Measurements from ENCODE around the gene EPB41L2. TPM values are rescaled to one million over a fixed set of nuclear protein-coding genes. Genes with fewer than 3 reads are reported as not detected.
"Not testable (repeated sequence)": the region's sequence is repeated elsewhere in the genome, so short reads cannot be mapped to it uniquely, and the experiment has no call there.

Gene EPB41L2
- polyA plus RNA-seq (2013, experiment 1 of 2; ENCODE audit: insufficient read length): 64.1 TPM
- 66.8 TPM for polyA plus RNA-seq (2013, experiment 2 of 2; ENCODE audit: insufficient read length)

GRCh38 chr6:131063028-131063763, at the start of gene EPB41L2:
Gene EPB41L2 (minus strand): TSS chr6:131063245. CDS start chr6:130956485, 106,760 bp downstream.
- DNase-seq: peak; percentile 93

GRCh38 chr6:131112249-131112648, 49.2 kb upstream of the EPB41L2 start:
- no peak for DNase-seq

- peak; percentile 55 for DNase-seq
These were observed 44.1 kb upstream of the EPB41L2 start for GRCh38 chr6:131107151-131107550.

GRCh38 chr6:131103901-131104300, 40.9 kb upstream of the EPB41L2 start:
- DNase-seq: no peak

- peak; percentile 82 for DNase-seq
These were observed 40.3 kb upstream of the EPB41L2 start for GRCh38 chr6:131103296-131103695.

GRCh38 chr6:131101911-131102680, 39.1 kb upstream of the EPB41L2 start:
- no peak for DNase-seq

GRCh38 chr6:131096786-131097185, 33.7 kb upstream of the EPB41L2 start:
- no peak for DNase-seq

GRCh38 chr6:131093334-131093733, 30.3 kb upstream of the EPB41L2 start:
- DNase-seq: no peak

GRCh38 chr6:131091944-131092343, 28.9 kb upstream of the EPB41L2 start:
- not testable (repeated sequence) for DNase-seq

- not testable (repeated sequence) for DNase-seq
These were observed 27.3 kb upstream of the EPB41L2 start for GRCh38 chr6:131090339-131090738.

- DNase-seq: no peak
These were observed 21.9 kb upstream of the EPB41L2 start for GRCh38 chr6:131084982-131085381.

GRCh38 chr6:131083687-131084086, 20.6 kb upstream of the EPB41L2 start:
- no peak for DNase-seq

- DNase-seq: no peak
These were observed 19.3 kb upstream of the EPB41L2 start for GRCh38 chr6:131082335-131082734.

- no peak for DNase-seq
These were observed 17.0 kb upstream of the EPB41L2 start for GRCh38 chr6:131080084-131080483.

- DNase-seq: no peak
These were observed 10.5 kb upstream of the EPB41L2 start for GRCh38 chr6:131073577-131073976.

- DNase-seq: no peak
These were observed 7.0 kb upstream of the EPB41L2 start for GRCh38 chr6:131070061-131070460.

GRCh38 chr6:131068165-131068564, 5.1 kb upstream of the EPB41L2 start:
- DNase-seq: no peak

- peak; percentile 65 for DNase-seq
These were observed 4.5 kb upstream of the EPB41L2 start for GRCh38 chr6:131067521-131067920.

GRCh38 chr6:131065824-131066171, 2.8 kb upstream of the EPB41L2 start:
- DNase-seq: no peak

GRCh38 chr6:131065112-131065823, 2.2 kb upstream of the EPB41L2 start:
- no peak for DNase-seq

GRCh38 chr6:131063764-131064272, 773 bp upstream of the EPB41L2 start:
- DNase-seq: no peak

- peak; percentile 27 for DNase-seq
These were observed 611 bp downstream of the EPB41L2 start for GRCh38 chr6:131062241-131063027.
